C4-2B (cell line): ENCODE results near the gene ZEB2.

Experiments used
- H3K27ac ChIP-seq: fragments of 450-650 bp; 2 replicates; pipeline ENCODE4 v1.5.1; 2017
- ZFX ChIP-seq: fragments of 450-650 bp; IDR thresholded peaks from 2 replicates; pipeline ENCODE4 v1.6.1; 2017
- TF ChIP-seq, protein P1 (sequence below): fragments of 450-650 bp; conservative IDR thresholded peaks from 2 replicates; pipeline ENCODE4 v1.5.1; 2017; ENCODE audit warnings: mild to moderate bottlenecking

The ZEB2 gene

DNA sequence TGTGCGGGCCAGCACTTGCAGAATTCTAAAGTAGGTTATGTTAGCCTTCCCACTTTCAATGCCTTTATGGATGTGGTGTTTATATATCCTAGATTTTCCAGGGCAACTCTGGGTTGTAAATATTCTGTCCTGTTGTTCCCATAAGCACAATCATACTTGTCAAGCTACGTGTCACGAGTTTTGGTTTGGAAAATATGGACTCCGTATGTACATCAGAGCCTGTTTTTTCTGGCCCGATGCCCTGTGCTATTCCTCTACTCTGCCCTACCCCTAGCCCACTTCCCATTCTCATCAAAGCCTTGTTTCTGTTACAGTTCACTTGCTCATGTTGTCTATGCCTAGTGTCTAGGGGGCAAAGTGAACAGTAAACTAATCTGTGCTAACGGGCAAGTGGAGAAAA is 27.0 kb upstream of the ZEB2 start:
- H3K27ac ChIP-seq = no peak overlapping the region
- no peak for TF ChIP-seq ZFX
- TF ChIP-seq, protein P1, sequence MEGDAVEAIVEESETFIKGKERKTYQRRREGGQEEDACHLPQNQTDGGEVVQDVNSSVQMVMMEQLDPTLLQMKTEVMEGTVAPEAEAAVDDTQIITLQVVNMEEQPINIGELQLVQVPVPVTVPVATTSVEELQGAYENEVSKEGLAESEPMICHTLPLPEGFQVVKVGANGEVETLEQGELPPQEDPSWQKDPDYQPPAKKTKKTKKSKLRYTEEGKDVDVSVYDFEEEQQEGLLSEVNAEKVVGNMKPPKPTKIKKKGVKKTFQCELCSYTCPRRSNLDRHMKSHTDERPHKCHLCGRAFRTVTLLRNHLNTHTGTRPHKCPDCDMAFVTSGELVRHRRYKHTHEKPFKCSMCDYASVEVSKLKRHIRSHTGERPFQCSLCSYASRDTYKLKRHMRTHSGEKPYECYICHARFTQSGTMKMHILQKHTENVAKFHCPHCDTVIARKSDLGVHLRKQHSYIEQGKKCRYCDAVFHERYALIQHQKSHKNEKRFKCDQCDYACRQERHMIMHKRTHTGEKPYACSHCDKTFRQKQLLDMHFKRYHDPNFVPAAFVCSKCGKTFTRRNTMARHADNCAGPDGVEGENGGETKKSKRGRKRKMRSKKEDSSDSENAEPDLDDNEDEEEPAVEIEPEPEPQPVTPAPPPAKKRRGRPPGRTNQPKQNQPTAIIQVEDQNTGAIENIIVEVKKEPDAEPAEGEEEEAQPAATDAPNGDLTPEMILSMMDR = no peak

DNA sequence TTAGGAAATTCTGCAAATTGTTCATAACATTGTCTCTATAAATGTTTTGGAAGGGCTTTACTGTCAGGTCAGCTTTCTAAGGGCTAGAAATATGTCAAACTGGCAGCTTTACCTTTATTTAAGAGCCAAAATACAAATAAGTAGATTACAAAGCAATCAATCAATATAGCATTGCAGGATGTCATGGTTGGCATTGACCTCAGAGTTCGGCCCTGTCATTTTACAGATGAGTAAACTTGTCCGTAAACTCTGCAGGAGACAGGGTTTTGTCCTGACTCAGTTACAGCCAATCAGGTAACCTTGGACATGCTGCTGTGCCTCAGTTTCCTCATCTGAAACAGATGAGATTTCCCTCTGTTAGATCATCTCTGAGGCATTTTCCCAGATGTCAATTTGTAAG is 25.9 kb upstream of the ZEB2 start:
- TF ChIP-seq ZFX = no peak
- TF ChIP-seq, protein P1 = no peak
- no peak overlapping the region for H3K27ac ChIP-seq

DNA sequence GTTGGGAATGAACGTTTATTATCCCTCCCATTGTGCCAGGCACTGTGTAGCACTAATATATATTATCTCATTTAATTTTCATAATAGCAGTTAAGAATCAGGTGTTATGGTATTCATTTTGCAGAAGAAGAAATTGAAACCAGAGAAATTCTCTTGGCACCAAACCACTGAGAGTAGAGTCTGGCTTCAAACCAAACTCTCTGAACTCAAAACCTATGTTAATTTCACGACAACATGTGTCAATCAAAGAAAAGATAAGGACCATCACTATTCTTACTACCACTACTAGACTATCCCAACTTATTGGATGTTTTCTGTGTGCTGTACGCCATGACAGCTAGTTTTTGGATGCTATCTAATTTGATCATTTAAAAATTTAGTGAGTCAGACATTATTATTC is 24.1 kb upstream of the ZEB2 start:
- H3K27ac ChIP-seq = no peak overlapping the region
- TF ChIP-seq ZFX = no peak
- TF ChIP-seq, protein P1 = no peak

DNA sequence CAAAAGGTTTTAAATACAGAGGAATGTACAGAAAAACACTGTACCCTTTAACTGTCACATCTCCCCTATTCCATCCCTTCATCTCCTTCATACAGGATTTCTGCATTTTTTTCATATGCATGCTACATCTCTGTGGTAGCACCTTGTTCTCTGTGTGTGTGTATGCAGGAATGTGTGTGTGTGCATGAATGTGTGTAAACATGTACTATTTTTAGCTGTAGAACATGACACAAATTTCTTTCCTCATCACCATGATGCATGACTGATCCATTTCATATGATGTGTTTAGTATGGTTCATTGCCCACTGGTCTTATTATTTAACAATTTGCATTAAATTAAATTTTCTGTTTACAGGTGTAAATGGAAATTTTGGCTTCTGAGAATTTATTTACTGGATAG is 21.5 kb upstream of the ZEB2 start:
- TF ChIP-seq ZFX = no peak
- TF ChIP-seq, protein P1 = no peak
- H3K27ac ChIP-seq = no peak overlapping the region

DNA sequence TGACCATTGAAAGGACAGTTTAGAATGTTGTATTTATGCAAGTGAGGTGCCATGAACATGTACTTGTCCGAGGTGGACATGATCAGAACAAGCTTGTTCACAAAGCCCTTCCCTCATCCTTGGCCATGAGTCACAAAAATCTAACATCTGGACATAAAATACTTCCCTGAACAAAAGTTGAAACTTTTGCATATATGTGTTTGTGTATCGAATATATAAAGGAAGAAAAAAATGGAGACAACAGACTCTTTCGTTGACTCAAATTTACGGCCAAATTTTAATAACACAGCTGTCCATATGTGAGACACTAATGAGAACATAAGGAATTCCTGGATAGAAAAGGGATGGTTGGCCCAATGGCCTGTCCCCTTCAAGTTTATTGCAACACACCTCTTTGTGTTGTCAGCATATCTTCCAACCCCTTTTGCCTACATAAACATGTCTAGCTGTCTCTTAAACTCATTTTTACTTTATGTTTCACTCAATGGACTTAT is 19.4 kb upstream of the ZEB2 start:
- H3K27ac ChIP-seq = no peak overlapping the region
- TF ChIP-seq, protein P1 = no peak
- no peak for TF ChIP-seq ZFX

DNA sequence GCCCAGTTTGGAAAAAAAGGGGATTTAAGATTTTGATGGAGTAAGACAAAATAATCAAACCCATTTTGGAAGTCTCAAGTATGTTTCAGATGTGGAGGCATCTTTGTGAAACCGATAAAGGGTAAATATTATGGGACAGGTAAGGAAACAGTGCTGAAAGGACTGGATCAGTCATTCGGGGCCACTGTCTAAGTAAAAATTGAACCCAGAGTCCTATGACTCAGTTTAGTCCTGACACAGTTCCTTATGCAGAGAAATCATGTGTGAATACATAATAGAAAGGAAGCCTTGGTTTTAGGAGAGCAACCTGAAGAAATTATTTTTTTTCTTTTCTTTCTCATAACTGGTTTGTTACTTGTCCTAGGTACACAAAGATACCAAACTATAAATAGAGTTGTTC is 15.4 kb upstream of the ZEB2 start:
- no peak overlapping the region for H3K27ac ChIP-seq
- TF ChIP-seq, protein P1 = no peak
- no peak for TF ChIP-seq ZFX

DNA sequence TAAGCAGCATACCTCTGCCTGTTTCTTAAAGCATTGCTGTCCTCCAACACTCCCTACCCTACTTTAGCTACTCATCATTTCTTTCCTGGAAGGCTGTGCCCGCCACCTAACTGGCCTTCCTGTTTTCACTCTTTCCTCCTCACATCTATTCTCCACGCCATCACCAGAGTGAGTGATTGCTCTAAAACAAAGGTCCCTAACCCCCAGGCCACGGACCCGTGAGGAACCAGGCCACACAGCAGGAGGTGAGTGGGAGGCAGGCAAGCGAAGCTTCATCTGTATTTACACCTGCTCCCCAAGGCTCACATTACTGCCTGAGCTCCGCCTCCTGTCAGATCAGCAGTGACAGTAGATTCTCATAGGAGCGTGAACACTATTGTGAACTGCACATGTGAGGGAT is 13.3 kb upstream of the ZEB2 start:
- H3K27ac ChIP-seq = no peak overlapping the region
- TF ChIP-seq ZFX = no peak
- TF ChIP-seq, protein P1 = no peak
